Measurements from ENCODE around the gene ARHGAP23.
"Not testable (repeated sequence)": the region's sequence is repeated elsewhere in the genome, so short reads cannot be mapped to it uniquely, and the experiment has no call there.

The ARHGAP23 gene

DNA sequence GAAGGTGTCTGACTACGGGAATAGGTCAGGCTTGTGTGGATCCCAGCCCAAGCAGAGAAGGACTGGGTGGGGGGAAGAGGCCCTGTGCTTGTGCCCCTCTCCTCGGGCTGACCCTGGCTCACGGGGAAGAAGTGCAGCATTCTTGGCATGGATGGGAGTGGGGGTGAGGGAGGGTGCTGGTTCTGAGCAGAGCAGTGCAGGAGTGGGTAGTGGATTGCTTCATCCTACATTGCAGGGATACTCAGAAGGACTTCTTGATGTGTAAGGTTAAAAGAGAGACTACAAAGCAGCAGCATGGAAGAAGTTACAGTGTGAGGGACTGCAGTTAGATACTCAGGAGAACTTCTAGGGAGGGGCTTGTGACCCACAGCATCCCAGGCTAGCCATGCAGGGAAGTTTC is 2.1 kb downstream of the ARHGAP23 start:
- no peak for TF ChIP-seq TAF1 (IDR thresholded peaks at IDR 0.05; ENCODE audit: low read depth, low read length)
- no peak for TF ChIP-seq SPI1 (IDR thresholded peaks at IDR 0.05; ENCODE audit: low read depth, low read length)
- TF ChIP-seq POLR2AphosphoS5 (IDR thresholded peaks at IDR 0.05; ENCODE audit: low read depth, low read length): no peak
- TF ChIP-seq PAX5 (IDR thresholded peaks at IDR 0.05; ENCODE audit: insufficient read depth, low read length, severe bottlenecking): no peak
- no peak for TF ChIP-seq POLR2A (IDR thresholded peaks at IDR 0.05; ENCODE audit: low read depth, low read length)
- no peak for TF ChIP-seq POU2F2 (IDR thresholded peaks at IDR 0.05; ENCODE audit: low read depth, low read length)
- no peak for DNase-seq (ENCODE audit: insufficient read length, low spot score)
- no peak for FAIRE-seq

DNA sequence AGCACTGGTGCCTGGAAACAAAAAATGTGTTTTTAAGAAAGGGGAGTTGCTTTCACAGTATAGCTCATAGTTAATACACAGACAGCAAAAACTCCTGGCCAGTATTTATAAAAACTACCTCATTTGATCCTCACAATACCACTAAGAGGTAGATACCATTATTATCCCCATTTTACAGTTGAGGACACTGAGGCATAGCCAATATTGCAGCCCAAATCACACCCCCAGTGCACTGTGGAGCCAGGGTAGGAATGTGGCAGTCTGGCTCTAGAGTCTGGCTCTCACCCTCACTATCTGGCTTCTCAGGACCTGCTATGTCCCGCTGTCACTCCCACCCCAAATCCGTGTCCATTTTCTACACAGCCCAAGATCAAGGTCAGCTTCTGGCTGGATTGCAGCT is 2.6 kb downstream of the ARHGAP23 start:
- no peak for DNase-seq (ENCODE audit: insufficient read length, low spot score)
- TF ChIP-seq POU2F2 (IDR thresholded peaks at IDR 0.05; ENCODE audit: low read depth, low read length) (no peak), POLR2A (IDR thresholded peaks at IDR 0.05; ENCODE audit: low read depth, low read length) (no peak), POLR2AphosphoS5 (IDR thresholded peaks at IDR 0.05; ENCODE audit: low read depth, low read length) (no peak), SPI1 (IDR thresholded peaks at IDR 0.05; ENCODE audit: low read depth, low read length) (no peak), TAF1 (IDR thresholded peaks at IDR 0.05; ENCODE audit: low read depth, low read length) (no peak), PAX5 (IDR thresholded peaks at IDR 0.05; ENCODE audit: insufficient read depth, low read length, severe bottlenecking) (no peak)
- FAIRE-seq: no peak

DNA sequence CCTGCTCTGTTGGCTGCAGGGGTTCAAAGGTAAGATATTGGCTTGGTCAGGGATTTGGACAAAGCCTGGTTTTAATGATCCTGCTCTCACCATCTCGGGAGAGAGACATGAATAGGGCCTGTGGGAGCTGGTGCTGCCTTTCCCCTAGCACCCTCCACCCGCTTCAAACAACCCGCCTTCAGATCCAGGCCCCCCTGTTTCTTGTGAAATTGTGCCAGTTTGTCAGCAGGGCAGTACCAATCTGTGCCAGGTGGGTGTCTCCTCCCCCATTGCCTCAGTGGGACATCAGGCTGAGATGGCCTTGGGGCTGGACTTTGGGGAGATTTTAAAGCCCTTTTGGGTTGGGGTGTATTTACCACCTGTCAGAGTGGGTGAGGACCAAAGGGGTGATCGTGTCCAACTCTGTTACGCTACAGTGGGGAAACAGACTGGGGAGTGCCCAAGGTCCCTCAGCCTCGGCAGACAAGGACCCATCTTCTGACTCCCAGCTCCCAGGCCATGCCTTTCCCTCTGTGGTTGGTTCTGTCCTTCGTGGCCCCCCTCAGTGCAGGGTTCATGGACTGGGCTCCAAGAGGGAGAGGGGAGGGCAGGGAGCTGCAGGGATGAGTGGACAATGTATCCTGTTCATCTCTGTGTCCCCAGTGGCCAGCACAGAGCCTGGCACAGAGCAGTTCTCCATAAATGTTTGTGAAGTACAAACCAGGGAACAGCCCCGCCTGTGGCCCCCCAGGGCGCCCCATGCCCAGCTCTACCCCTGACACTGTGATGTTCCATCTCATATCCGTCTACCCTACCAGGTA is 3.3 kb downstream of the ARHGAP23 start:
- DNase-seq (ENCODE audit: insufficient read length, low spot score): no peak
- TF ChIP-seq PAX5 (IDR thresholded peaks at IDR 0.05; ENCODE audit: insufficient read depth, low read length, severe bottlenecking) (no peak), POU2F2 (IDR thresholded peaks at IDR 0.05; ENCODE audit: low read depth, low read length) (no peak), POLR2AphosphoS5 (IDR thresholded peaks at IDR 0.05; ENCODE audit: low read depth, low read length) (no peak), POLR2A (IDR thresholded peaks at IDR 0.05; ENCODE audit: low read depth, low read length) (no peak), TAF1 (IDR thresholded peaks at IDR 0.05; ENCODE audit: low read depth, low read length) (no peak), SPI1 (IDR thresholded peaks at IDR 0.05; ENCODE audit: low read depth, low read length) (no peak)
- no peak for FAIRE-seq

DNA sequence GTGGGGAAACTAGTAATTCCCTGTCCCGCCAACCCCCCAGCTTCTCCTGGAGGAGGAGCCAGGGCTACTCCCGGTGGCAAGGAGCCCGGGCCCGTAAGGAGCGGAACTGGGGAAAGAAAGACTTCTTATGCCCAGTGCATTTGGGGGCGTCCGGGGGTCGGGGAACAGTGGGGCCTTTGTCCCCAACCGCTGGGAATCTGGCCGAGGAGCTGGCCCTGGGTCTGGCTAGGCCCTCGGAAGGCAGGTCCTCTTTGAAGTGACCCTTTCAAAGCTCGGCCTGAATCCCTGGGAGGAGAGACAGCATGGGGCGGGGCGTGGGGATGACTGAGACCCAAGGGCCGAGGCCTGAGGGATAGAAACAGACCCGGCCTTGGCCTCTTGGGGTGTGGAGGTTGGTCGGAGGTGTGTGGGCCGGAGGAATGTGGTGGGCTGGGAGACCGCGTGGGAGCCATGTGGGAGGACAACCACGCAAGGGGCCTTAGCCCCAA is 6.0 kb downstream of the ARHGAP23 start:
- TF ChIP-seq POLR2AphosphoS5 (IDR thresholded peaks at IDR 0.05; ENCODE audit: low read depth, low read length) (no peak), PAX5 (IDR thresholded peaks at IDR 0.05; ENCODE audit: insufficient read depth, low read length, severe bottlenecking) (no peak), POLR2A (IDR thresholded peaks at IDR 0.05; ENCODE audit: low read depth, low read length) (no peak), POU2F2 (IDR thresholded peaks at IDR 0.05; ENCODE audit: low read depth, low read length) (no peak), SPI1 (IDR thresholded peaks at IDR 0.05; ENCODE audit: low read depth, low read length) (no peak)
- no peak for FAIRE-seq
- no peak for DNase-seq (ENCODE audit: insufficient read length, low spot score)

DNA sequence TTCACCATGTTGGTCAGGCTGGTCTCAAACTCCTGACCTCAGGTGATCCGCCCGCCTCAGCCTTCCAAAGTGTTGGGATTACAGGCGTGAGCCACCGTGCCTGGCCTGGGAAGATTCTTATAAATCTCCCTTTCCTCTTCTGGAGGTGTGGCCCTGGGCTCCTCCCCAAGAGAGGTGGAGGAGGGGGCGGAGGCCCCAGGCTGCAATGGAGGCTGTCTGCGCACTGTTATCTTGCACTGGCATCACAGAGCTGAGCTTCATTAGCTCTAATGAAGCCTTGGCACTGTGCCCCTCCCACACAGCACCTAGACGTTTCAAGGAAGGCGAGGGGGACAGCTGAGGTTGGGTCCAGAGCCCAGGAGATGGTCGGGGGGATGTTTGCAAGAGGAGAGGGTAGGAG is 7.5 kb downstream of the ARHGAP23 start:
- FAIRE-seq (no peak), DNase-seq (ENCODE audit: insufficient read length, low spot score) (no peak)
- TF ChIP-seq SPI1 (IDR thresholded peaks at IDR 0.05; ENCODE audit: low read depth, low read length) (no peak), TAF1 (IDR thresholded peaks at IDR 0.05; ENCODE audit: low read depth, low read length) (no peak), POLR2AphosphoS5 (IDR thresholded peaks at IDR 0.05; ENCODE audit: low read depth, low read length) (no peak), POU2F2 (IDR thresholded peaks at IDR 0.05; ENCODE audit: low read depth, low read length) (no peak)

DNA sequence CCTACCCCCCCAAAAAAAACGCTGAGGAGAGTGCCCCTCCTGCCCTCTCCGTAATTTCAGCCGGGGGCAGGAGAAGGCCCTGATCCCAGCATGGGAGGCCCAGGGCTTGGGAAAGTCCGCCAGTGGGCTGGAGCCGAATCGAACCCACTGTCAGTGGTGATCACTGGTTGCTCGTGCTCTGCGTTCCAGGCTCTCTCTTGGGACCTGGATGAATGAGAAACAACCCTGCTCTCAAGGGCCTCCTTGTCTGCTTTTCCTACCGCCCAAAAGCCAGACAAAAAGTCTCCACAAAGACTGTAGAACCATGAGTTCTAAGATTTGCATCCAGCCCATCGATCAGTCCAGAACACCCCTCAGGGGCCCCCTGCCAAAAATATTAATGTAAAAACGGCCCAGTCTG is 8.1 kb downstream of the ARHGAP23 start:
- no peak for FAIRE-seq
- TF ChIP-seq SPI1 (IDR thresholded peaks at IDR 0.05; ENCODE audit: low read depth, low read length) (no peak), POU2F2 (IDR thresholded peaks at IDR 0.05; ENCODE audit: low read depth, low read length) (no peak), TAF1 (IDR thresholded peaks at IDR 0.05; ENCODE audit: low read depth, low read length) (no peak), POLR2A (IDR thresholded peaks at IDR 0.05; ENCODE audit: low read depth, low read length) (no peak), POLR2AphosphoS5 (IDR thresholded peaks at IDR 0.05; ENCODE audit: low read depth, low read length) (no peak), PAX5 (IDR thresholded peaks at IDR 0.05; ENCODE audit: insufficient read depth, low read length, severe bottlenecking) (no peak)
- DNase-seq (ENCODE audit: insufficient read length, low spot score): no peak

DNA sequence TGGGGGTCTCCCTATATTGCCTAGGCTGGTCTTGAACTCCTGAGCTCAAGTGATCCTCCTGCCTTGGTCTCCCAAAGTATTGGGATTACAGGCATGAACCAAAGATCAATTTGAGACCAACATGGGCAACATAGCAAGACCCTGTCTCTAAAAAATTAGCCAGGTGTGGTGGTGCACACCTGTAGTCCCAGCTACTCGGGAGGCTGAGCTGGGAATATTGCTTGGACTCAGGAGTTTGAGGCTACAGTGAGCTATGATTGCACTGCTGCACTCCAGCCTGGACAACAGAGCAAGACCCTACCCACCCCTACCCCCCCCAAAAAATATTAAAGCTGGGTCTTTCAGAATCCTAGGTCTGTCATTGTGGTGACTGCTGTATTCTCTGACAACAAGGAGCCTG is 9.0 kb downstream of the ARHGAP23 start:
- not testable (repeated sequence) for FAIRE-seq; DNase-seq (ENCODE audit: insufficient read length, low spot score)

DNA sequence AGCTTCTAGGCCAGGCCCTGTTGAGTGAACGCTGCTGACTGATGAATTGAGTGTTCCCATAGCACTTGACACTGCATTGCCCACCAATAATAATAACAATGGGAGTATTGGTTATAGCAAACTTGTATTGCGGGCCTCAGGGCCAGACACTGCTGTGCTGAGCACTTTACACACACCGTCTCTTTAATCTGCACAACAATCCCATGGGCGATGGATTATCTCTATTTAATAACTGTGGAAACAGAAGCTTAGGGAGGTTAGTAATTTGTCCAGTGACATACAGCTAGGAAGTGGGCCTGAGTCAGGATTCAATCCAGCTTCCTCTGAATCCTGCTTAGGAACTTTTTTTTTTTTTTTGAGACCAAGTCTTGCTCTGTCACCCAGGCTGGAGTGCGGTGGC is 11.2 kb downstream of the ARHGAP23 start:
- FAIRE-seq (no peak), DNase-seq (ENCODE audit: insufficient read length, low spot score) (no peak)
- TF ChIP-seq POU2F2 (IDR thresholded peaks at IDR 0.05; ENCODE audit: low read depth, low read length) (no peak), SPI1 (IDR thresholded peaks at IDR 0.05; ENCODE audit: low read depth, low read length) (no peak), POLR2AphosphoS5 (IDR thresholded peaks at IDR 0.05; ENCODE audit: low read depth, low read length) (no peak), PAX5 (IDR thresholded peaks at IDR 0.05; ENCODE audit: insufficient read depth, low read length, severe bottlenecking) (no peak), POLR2A (IDR thresholded peaks at IDR 0.05; ENCODE audit: low read depth, low read length) (no peak), TAF1 (IDR thresholded peaks at IDR 0.05; ENCODE audit: low read depth, low read length) (no peak)

DNA sequence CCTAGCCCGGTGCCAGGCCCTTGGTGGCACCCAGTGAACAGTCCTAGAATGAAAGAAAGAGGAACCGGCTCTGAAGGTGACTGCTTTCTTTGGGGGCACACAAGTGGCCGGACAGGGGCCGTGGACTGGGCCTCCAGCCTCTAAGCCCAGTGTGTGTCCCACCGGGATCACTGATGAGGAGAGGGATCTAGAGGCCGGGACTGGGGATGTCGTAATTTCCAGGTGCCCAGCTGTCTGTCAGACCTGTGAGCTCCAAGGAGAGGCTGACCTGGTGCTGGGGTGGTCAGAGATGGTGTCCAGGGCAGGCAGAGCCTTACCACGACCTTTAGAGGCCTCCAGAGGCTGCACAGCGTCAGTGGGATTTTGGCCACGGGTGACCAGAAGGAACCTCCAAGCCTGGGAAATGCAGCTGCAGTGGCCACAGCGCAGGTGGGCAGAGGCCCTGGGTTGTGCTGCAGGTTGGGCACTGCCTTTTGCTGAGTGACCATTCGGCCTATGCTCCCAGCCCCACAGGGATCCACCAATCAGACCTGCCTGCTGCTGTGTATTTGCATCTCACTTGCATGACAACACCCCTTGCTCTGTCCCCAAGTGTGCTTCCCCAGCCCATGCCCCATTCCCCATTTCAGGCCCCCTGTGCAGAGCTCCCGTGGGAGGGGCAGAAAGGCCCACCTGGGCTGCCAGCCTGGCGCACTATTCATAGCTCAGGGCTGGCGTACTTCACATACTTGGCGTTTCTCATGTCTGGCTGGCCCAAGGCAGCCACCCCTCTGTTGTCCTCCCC is 12.5 kb downstream of the ARHGAP23 start:
- no peak for FAIRE-seq
- no peak for TF ChIP-seq TAF1 (IDR thresholded peaks at IDR 0.05; ENCODE audit: low read depth, low read length)
- no peak for TF ChIP-seq POU2F2 (IDR thresholded peaks at IDR 0.05; ENCODE audit: low read depth, low read length)
- no peak for TF ChIP-seq POLR2AphosphoS5 (IDR thresholded peaks at IDR 0.05; ENCODE audit: low read depth, low read length)
- TF ChIP-seq PAX5 (IDR thresholded peaks at IDR 0.05; ENCODE audit: insufficient read depth, low read length, severe bottlenecking): no peak
- no peak for TF ChIP-seq POLR2A (IDR thresholded peaks at IDR 0.05; ENCODE audit: low read depth, low read length)
- no peak for TF ChIP-seq SPI1 (IDR thresholded peaks at IDR 0.05; ENCODE audit: low read depth, low read length)
- DNase-seq (ENCODE audit: insufficient read length, low spot score): no peak
